ENCODE results near the gene ACVR1B.

DNA sequence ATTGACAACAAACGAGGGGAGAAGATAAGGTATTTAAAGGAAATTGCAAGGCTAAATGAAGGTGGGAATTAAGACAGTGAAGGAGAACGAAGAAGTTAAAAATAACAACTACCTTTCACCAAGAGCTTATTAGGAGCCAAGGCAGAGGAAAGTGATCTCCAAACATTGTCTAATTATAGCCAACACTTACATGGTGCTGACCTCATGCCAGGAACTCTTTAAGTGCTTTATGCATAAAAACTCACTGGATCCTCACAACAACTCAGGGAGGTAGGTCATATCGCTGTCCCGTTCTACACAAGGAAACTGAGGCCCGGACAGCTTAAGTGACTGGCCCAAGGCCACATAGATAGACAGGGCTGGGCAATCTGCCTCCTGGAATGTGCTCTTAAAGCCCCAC, 74.8 kb downstream of the ACVR1B start:
- TF ChIP-seq, protein P1, sequence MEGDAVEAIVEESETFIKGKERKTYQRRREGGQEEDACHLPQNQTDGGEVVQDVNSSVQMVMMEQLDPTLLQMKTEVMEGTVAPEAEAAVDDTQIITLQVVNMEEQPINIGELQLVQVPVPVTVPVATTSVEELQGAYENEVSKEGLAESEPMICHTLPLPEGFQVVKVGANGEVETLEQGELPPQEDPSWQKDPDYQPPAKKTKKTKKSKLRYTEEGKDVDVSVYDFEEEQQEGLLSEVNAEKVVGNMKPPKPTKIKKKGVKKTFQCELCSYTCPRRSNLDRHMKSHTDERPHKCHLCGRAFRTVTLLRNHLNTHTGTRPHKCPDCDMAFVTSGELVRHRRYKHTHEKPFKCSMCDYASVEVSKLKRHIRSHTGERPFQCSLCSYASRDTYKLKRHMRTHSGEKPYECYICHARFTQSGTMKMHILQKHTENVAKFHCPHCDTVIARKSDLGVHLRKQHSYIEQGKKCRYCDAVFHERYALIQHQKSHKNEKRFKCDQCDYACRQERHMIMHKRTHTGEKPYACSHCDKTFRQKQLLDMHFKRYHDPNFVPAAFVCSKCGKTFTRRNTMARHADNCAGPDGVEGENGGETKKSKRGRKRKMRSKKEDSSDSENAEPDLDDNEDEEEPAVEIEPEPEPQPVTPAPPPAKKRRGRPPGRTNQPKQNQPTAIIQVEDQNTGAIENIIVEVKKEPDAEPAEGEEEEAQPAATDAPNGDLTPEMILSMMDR (IDR thresholded peaks at IDR 0.05): no peak
- TF ChIP-seq EZH2 (IDR thresholded peaks at IDR 0.05; ENCODE audit: borderline replicate concordance, insufficient read depth, low read depth, low read length, poor library complexity, severe bottlenecking): no peak

All from B cell (primary cell).